ENCODE data around the gene DDX1. TPM values are rescaled to one million over a fixed set of nuclear protein-coding genes. Genes with fewer than 3 reads are reported as not detected.
"Not testable (repeated sequence)": the region's sequence is repeated elsewhere in the genome, so short reads cannot be mapped to it uniquely, and the experiment has no call there.

Gene DDX1
- total RNA-seq, 1 experiment from 2014 or later: 62.6 TPM

DNA sequence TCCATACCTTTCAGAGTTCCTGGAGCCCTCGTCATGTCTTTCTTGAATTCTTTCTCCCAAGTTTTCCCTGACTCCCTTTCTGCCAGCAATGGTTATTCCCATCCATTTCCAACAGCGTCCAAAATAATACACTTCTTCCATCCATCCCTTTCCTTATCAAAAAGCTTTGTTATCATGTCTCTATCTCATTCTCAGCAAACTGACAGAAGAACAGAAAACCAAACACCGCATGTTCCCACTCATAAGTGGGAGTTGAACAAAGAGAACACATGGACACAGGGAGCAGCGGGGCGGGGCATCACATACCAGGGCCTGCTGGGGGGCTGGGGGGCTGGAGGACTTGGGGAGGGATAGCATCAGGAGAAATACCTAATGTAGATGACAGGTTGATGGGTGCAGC, 86.7 kb downstream of the DDX1 start:
- Histone ChIP-seq H3K36me3 (ENCODE audit: low read depth, low read length) (no peaks in the 10 kb centered on the region), H3K79me2 (ENCODE audit: low read length) (no peaks in the 10 kb centered on the region), H3K27me3 (ENCODE audit: low read length) (peaks cover 24% of the 10 kb centered on the region), H2AFZ (ENCODE audit: low read length) (no peak overlapping the region), H4K20me1 (ENCODE audit: low read length) (no peaks in the 10 kb centered on the region), H3K4me3 (ENCODE audit: low read length) (no peak overlapping the region), H3K4me2 (ENCODE audit: low read length) (no peak overlapping the region), H3K9ac (ENCODE audit: low read length) (no peak overlapping the region), H3F3A (ENCODE audit: low read length, unreplicated experiment) (no peaks in the 10 kb centered on the region), H3K9me2 (replicated peaks; ENCODE audit: low read length) (no peaks in the 10 kb centered on the region), H3K4me1 (ENCODE audit: insufficient read depth, low read length) (no peaks in the 10 kb centered on the region), H3K9me3 (ENCODE audit: low read length) (no peaks in the 10 kb centered on the region), H3K27ac (ENCODE audit: low read length) (no peak overlapping the region)
- ChIA-PET POLR2A (ENCODE audit: unreplicated experiment) (no interaction called here), CTCF (no interaction called here)
- BruUV-seq (replicated peaks): no TSS peak
- TF ChIP-seq, protein P1, sequence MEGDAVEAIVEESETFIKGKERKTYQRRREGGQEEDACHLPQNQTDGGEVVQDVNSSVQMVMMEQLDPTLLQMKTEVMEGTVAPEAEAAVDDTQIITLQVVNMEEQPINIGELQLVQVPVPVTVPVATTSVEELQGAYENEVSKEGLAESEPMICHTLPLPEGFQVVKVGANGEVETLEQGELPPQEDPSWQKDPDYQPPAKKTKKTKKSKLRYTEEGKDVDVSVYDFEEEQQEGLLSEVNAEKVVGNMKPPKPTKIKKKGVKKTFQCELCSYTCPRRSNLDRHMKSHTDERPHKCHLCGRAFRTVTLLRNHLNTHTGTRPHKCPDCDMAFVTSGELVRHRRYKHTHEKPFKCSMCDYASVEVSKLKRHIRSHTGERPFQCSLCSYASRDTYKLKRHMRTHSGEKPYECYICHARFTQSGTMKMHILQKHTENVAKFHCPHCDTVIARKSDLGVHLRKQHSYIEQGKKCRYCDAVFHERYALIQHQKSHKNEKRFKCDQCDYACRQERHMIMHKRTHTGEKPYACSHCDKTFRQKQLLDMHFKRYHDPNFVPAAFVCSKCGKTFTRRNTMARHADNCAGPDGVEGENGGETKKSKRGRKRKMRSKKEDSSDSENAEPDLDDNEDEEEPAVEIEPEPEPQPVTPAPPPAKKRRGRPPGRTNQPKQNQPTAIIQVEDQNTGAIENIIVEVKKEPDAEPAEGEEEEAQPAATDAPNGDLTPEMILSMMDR (conservative IDR thresholded peaks at IDR 0.05; ENCODE audit: low read depth, low read length): no peak
- TF ChIP-seq EZH2phosphoT487 (IDR thresholded peaks at IDR 0.05; ENCODE audit: borderline replicate concordance, low read length) (no peak), EZH2 (IDR thresholded peaks at IDR 0.05; ENCODE audit: low read length, unreplicated experiment) (no peak)
- DNase-seq (no peak), ATAC-seq (no peak)
- intact Hi-C loops (cut with micrococcal nuclease): no loop called here

DNA sequence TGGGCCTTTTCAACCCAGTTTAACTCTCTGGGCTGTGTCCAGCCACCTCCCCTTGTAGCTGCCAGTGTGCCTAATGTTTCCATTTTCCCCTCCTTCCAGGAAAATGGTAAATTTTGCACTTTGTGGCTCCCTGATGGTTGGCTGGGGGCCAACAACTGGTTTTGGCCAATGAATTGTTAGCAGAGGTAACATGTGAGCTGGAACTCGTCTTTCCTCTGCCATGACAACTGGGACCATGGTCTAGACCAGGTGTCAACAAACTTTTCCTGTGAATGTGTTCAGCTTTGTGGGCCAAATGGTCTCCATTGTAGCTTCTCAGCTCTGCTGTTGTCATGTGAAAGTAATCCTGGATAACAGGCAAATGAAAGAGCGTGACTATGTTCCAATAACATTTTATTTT, 87.2 kb downstream of the DDX1 start:
- Histone ChIP-seq H3K9me2 (replicated peaks; ENCODE audit: low read length) (no peaks in the 10 kb centered on the region), H3F3A (ENCODE audit: low read length, unreplicated experiment) (no peaks in the 10 kb centered on the region), H3K27me3 (ENCODE audit: low read length) (peaks cover 22% of the 10 kb centered on the region), H4K20me1 (ENCODE audit: low read length) (no peaks in the 10 kb centered on the region), H2AFZ (ENCODE audit: low read length) (no peak overlapping the region), H3K79me2 (ENCODE audit: low read length) (no peaks in the 10 kb centered on the region), H3K4me3 (ENCODE audit: low read length) (no peak overlapping the region), H3K9ac (ENCODE audit: low read length) (no peak overlapping the region), H3K27ac (ENCODE audit: low read length) (no peak overlapping the region), H3K9me3 (ENCODE audit: low read length) (no peaks in the 10 kb centered on the region), H3K36me3 (ENCODE audit: low read depth, low read length) (no peaks in the 10 kb centered on the region), H3K4me2 (ENCODE audit: low read length) (no peak overlapping the region), H3K4me1 (ENCODE audit: insufficient read depth, low read length) (no peaks in the 10 kb centered on the region)
- CTCF ChIA-PET: no interaction called here
- no TSS peak for BruUV-seq (replicated peaks)
- intact Hi-C loops (cut with micrococcal nuclease): no loop called here
- TF ChIP-seq EZH2 (IDR thresholded peaks at IDR 0.05; ENCODE audit: low read length, unreplicated experiment): no peak
- no peak for TF ChIP-seq EZH2phosphoT487 (IDR thresholded peaks at IDR 0.05; ENCODE audit: borderline replicate concordance, low read length)
- TF ChIP-seq, protein P1 (conservative IDR thresholded peaks at IDR 0.05; ENCODE audit: low read depth, low read length): no peak
- ATAC-seq (no peak), DNase-seq (no peak)
- POLR2A ChIA-PET (ENCODE audit: unreplicated experiment): no interaction called here

DNA sequence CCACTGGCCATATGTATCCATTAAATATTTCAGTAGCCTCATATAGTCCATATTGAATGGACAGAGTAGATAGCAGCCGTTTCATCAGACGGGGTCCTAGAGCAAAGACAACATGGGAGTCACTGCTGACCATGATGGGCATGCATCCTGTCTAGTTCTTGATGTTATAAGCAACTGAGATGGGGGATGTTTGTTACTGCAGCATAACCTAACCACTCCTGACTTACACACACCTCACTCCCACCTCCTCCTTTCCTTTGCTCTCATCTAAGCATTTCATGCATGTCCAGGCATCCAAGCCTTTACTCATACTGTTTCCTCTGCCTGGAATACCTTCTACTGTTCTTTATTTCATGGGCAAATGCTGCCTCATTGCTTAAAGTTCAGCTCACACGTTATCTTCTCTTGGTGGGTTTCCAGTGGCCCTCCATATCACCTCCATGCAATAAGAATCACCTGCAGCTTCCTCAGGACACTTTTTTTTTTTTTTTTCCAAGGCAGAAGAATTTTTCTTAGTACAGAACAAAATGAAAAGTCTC, 87.8 kb downstream of the DDX1 start:
- Histone ChIP-seq H3K36me3 (ENCODE audit: low read depth, low read length) (no peaks in the 10 kb centered on the region), H3F3A (ENCODE audit: low read length, unreplicated experiment) (no peaks in the 10 kb centered on the region), H3K27ac (ENCODE audit: low read length) (no peak overlapping the region), H3K9me2 (replicated peaks; ENCODE audit: low read length) (no peaks in the 10 kb centered on the region), H4K20me1 (ENCODE audit: low read length) (no peaks in the 10 kb centered on the region), H3K9ac (ENCODE audit: low read length) (no peak overlapping the region), H3K27me3 (ENCODE audit: low read length) (peaks cover 27% of the 10 kb centered on the region), H2AFZ (ENCODE audit: low read length) (no peak overlapping the region), H3K4me1 (ENCODE audit: insufficient read depth, low read length) (no peaks in the 10 kb centered on the region), H3K79me2 (ENCODE audit: low read length) (no peaks in the 10 kb centered on the region), H3K4me3 (ENCODE audit: low read length) (no peak overlapping the region), H3K9me3 (ENCODE audit: low read length) (no peaks in the 10 kb centered on the region), H3K4me2 (ENCODE audit: low read length) (no peak overlapping the region)
- DNase-seq (no peak), ATAC-seq (no peak)
- TF ChIP-seq EZH2phosphoT487 (IDR thresholded peaks at IDR 0.05; ENCODE audit: borderline replicate concordance, low read length) (no peak), EZH2 (IDR thresholded peaks at IDR 0.05; ENCODE audit: low read length, unreplicated experiment) (no peak)
- TF ChIP-seq, protein P1 (conservative IDR thresholded peaks at IDR 0.05; ENCODE audit: low read depth, low read length): no peak
- POLR2A ChIA-PET (ENCODE audit: unreplicated experiment): no interaction called here
- CTCF ChIA-PET: no interaction called here
- no TSS peak for BruUV-seq (replicated peaks)
- intact Hi-C loops (cut with micrococcal nuclease): no loop called here

DNA sequence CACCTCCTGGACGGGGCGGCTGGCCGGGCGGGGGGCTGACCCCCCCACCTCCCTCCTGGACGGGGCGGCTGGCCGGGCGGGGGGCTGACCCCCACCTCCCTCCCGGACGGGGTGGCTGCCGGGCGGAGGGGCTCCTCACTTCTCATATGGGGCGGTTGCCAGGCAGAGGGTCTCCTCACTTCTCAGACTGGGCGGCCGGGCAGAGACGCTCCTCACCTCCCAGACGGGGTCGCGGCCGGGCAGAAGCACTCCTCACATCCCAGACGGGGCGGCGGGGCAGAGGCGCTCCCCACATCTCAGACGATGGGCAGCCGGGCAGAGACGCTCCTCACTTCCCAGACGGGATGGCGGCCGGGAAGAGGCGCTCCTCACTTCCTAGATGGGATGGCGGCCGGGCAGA, 88.5 kb downstream of the DDX1 start:
- H3K36me3 ChIP-seq (ENCODE audit: low read depth, low read length); BruUV-seq (replicated peaks); H3K79me2 ChIP-seq (ENCODE audit: low read length); H3K9me3 ChIP-seq (ENCODE audit: low read length); ATAC-seq; CTCF ChIA-PET; intact Hi-C loops (cut with micrococcal nuclease); H3K4me3 ChIP-seq (ENCODE audit: low read length); DNase-seq; H3F3A ChIP-seq (ENCODE audit: low read length, unreplicated experiment); POLR2A ChIA-PET (ENCODE audit: unreplicated experiment); H3K4me1 ChIP-seq (ENCODE audit: insufficient read depth, low read length); H3K27ac ChIP-seq (ENCODE audit: low read length); H3K9ac ChIP-seq (ENCODE audit: low read length); H2AFZ ChIP-seq (ENCODE audit: low read length); H4K20me1 ChIP-seq (ENCODE audit: low read length); H3K4me2 ChIP-seq (ENCODE audit: low read length); H3K9me2 ChIP-seq (replicated peaks; ENCODE audit: low read length): not testable (repeated sequence)
- H3K27me3 ChIP-seq (ENCODE audit: low read length): peaks cover 30% of the 10 kb centered on the region
